ENCODE measurements around the gene PIAS1.

PIAS1 gene

DNA sequence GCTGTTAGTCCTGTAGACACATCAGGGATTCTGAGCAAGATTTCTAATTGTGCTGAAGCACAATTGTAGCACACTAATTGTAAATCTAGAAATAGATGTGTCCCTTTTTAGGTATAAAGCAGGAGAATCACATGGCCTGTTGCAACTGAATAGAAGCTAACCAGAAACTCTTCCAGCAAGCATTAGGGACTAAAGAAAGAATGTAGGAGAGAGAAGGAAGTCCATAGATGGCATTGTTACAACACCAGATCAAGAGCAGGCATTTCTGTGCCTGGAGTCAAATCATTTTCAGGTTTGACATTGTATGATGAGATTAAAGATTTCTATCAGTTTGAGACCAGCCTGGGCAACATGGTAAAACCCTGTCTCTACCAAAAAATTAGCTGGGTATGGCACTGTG, 123.6 kb downstream of the PIAS1 start:
- ATAC-seq (ENCODE audit: low read depth), result no peak
- Histone ChIP-seq H3K4me3 (ENCODE audit: severe bottlenecking) (no peak overlapping the region), H3K4me1 (ENCODE audit: insufficient read depth, poor library complexity, severe bottlenecking) (no peaks in the 10 kb centered on the region), H3K9me3 (ENCODE audit: severe bottlenecking) (no peaks in the 10 kb centered on the region), H3K27ac (ENCODE audit: poor library complexity, severe bottlenecking) (no peak overlapping the region), H3K27me3 (ENCODE audit: insufficient read depth, poor library complexity, severe bottlenecking) (no peaks in the 10 kb centered on the region), H3K36me3 (ENCODE audit: low read depth) (peaks cover 76% of the 10 kb centered on the region)
- TF ChIP-seq, protein P1, sequence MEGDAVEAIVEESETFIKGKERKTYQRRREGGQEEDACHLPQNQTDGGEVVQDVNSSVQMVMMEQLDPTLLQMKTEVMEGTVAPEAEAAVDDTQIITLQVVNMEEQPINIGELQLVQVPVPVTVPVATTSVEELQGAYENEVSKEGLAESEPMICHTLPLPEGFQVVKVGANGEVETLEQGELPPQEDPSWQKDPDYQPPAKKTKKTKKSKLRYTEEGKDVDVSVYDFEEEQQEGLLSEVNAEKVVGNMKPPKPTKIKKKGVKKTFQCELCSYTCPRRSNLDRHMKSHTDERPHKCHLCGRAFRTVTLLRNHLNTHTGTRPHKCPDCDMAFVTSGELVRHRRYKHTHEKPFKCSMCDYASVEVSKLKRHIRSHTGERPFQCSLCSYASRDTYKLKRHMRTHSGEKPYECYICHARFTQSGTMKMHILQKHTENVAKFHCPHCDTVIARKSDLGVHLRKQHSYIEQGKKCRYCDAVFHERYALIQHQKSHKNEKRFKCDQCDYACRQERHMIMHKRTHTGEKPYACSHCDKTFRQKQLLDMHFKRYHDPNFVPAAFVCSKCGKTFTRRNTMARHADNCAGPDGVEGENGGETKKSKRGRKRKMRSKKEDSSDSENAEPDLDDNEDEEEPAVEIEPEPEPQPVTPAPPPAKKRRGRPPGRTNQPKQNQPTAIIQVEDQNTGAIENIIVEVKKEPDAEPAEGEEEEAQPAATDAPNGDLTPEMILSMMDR (IDR thresholded peaks at IDR 0.05; ENCODE audit: poor library complexity, severe bottlenecking), result no peak
- no peak for DNase-seq (ENCODE audit: low spot score)

DNA sequence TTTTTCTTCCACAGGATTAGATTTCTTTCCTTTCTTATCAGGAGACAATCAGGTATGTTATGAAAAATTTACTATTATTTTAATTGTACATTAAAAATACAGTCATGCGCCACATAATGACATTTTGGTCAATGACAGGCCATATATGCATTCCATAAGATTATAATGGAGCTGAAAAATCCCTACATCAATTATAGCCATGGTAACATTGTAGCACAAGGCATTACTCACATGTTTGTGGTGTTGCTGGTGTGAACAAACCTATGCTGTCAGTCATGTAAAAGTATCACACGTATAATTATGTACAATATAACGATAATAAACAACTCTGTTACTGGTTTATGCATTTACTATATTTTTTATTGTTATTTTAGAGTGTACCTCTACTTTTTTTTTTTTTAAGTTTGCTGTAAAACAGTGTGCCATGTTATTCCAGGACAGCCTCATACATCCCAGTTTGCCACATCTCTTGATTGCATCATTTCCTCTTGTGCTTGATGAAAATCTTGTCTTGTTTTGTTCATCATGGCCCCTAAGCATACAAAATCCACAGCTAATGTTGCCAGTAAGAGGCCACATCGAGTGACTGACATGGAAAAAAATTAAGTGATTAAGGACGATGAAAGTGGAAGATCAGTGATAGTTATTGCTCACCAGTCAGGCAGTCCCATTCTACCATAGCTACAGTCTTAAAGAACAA, 129.7 kb downstream of the PIAS1 start:
- DNase-seq (ENCODE audit: low spot score) (no peak), ATAC-seq (ENCODE audit: low read depth) (no peak)
- Histone ChIP-seq H3K27ac (ENCODE audit: poor library complexity, severe bottlenecking) (no peak overlapping the region), H3K4me1 (ENCODE audit: insufficient read depth, poor library complexity, severe bottlenecking) (no peaks in the 10 kb centered on the region), H3K4me3 (ENCODE audit: severe bottlenecking) (no peak overlapping the region), H3K9me3 (ENCODE audit: severe bottlenecking) (no peaks in the 10 kb centered on the region), H3K27me3 (ENCODE audit: insufficient read depth, poor library complexity, severe bottlenecking) (no peaks in the 10 kb centered on the region), H3K36me3 (ENCODE audit: low read depth) (peaks cover 76% of the 10 kb centered on the region)
- TF ChIP-seq, protein P1 (IDR thresholded peaks at IDR 0.05; ENCODE audit: poor library complexity, severe bottlenecking), result no peak

DNA sequence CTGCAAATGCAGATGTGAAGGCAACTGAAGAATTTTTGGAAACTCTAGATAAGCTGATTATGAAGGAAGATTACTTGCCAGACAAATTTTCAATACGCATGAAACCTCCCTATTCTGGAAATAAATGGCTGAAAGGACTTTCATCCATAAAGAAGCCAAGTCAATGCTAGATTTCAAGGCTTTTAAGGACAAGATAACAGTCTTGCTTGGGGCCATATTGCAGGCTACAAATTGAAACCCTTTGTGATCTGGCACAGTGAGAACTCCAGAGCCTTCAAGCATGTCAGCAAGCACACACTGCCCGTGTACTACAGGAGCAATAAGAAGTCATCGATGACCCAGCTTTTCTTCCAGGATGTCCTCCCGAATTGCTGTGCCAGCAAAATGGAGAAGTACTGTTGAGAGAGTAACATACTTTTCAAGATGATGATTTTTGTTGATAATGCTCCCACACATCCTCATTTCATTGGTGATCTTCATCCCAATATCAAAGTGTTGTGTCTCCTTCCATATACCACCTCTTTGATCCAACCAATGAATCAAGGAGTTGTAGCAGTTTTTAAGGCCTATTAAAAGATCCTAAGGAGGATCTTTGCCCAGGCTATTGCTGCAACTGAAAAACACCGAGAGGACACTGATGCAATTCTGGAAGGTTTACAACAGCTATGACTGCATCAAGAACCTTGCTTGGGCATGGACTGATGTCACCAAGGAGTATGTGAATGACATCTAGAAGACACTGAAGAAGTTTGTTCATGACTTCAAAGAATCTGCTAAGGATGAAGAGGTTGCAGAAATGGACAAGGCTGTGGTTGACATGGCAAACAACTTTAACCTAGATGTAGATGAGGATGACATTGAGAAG, 130.7 kb downstream of the PIAS1 start:
- TF ChIP-seq, protein P1 (IDR thresholded peaks at IDR 0.05; ENCODE audit: poor library complexity, severe bottlenecking), result no peak
- Histone ChIP-seq H3K27me3 (ENCODE audit: insufficient read depth, poor library complexity, severe bottlenecking) (no peaks in the 10 kb centered on the region), H3K4me3 (ENCODE audit: severe bottlenecking) (no peak overlapping the region), H3K27ac (ENCODE audit: poor library complexity, severe bottlenecking) (no peak overlapping the region), H3K4me1 (ENCODE audit: insufficient read depth, poor library complexity, severe bottlenecking) (no peaks in the 10 kb centered on the region), H3K9me3 (ENCODE audit: severe bottlenecking) (no peaks in the 10 kb centered on the region), H3K36me3 (ENCODE audit: low read depth) (peaks cover 82% of the 10 kb centered on the region)
- ATAC-seq (ENCODE audit: low read depth) (no peak), DNase-seq (ENCODE audit: low spot score) (no peak)

DNA sequence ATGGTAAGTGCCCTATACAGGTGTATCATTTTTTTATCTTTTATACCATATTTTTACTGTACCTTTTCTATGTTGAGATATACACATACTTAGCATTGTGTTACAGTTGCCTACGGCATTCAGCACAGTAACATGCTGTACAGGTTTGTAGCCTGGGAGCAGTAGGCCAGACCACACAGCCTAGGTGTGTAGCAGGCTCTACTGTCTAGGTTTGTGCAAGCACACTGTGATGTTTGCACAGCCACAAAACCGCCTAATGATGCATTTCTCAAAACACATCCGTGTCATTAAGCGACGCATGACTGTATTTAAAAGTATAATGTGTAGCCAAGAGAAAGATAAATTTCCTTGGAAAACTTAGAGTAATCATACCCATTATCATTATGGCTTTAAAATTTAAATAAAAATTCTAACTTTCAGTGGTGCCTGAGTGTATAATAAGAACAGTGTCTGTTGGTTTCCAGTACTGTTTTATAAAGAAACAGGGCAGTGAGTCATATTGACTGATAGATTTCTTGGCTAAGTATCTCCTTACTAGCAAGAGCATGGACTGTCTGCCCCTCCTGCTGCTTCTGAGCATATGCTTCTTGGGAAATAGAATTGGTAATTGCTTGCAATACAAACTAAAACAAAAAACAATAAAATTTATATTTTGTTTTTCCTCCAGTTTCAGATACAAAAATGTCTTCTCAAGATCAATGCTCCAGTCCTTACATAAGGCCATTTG, 132.7 kb downstream of the PIAS1 start:
- H3K27ac ChIP-seq (ENCODE audit: poor library complexity, severe bottlenecking), result no peak overlapping the region
- TF ChIP-seq, protein P1 (IDR thresholded peaks at IDR 0.05; ENCODE audit: poor library complexity, severe bottlenecking), result no peak
- no peak overlapping the region for H3K4me3 ChIP-seq (ENCODE audit: severe bottlenecking)
- DNase-seq (ENCODE audit: low spot score) (no peak), ATAC-seq (ENCODE audit: low read depth) (peak; percentile 58)
- H3K27me3 ChIP-seq (ENCODE audit: insufficient read depth, poor library complexity, severe bottlenecking), result no peaks in the 10 kb centered on the region
- H3K4me1 ChIP-seq (ENCODE audit: insufficient read depth, poor library complexity, severe bottlenecking), result no peaks in the 10 kb centered on the region
- no peaks in the 10 kb centered on the region for H3K9me3 ChIP-seq (ENCODE audit: severe bottlenecking)
- H3K36me3 ChIP-seq (ENCODE audit: low read depth), result peaks cover 81% of the 10 kb centered on the region

All from RWPE2 (cell line).